Thyroid gland (tissue), 4 donors: Measurements from ENCODE around the gene FAM156B.
"Not testable (repeated sequence)": the region's sequence is repeated elsewhere in the genome, so short reads cannot be mapped to it uniquely, and the experiment has no call there.

Source experiments
- CTCF ChIP-seq, 6 experiments: fragments of 200-600 bp in 3 of 6; fragments of 450-650 bp in 3 of 6; sonication (generic) in 3 of 6; IDR thresholded peaks; one replicate each; pipeline ENCODE4 v1.5.1; 2016 to 2019; ENCODE audit warnings: antibody characterized with exemption in 6 of 6, mild to moderate bottlenecking in 2 of 6, inconsistent platforms in 1 of 6, moderate library complexity in 1 of 6
- POLR2A ChIP-seq, 2 donors: fragments of 450-650 bp; IDR thresholded peaks; one replicate each; pipeline ENCODE4 v1.6.1; 2017; ENCODE audit warnings: antibody characterized with exemption in 2 of 2, mild to moderate bottlenecking in 2 of 2, moderate library complexity in 1 of 2

GRCh38 chrX:52945838-52946494 is 48.8 kb downstream of the FAM156B start:
- not testable (repeated sequence) for TF ChIP-seq POLR2A, CTCF (IDR thresholded peaks at IDR 0.05)
